CD4-positive, alpha-beta T cell treated with Interferon gamma for 1 hour (primary cell): ENCODE measurements around the gene TAS2R30.

ENCODE experiments used
- DNase-seq: peaks from one replicate; pipeline ENCODE4 v3.0.0-alpha.2; 2020

Gene TAS2R30, protein sequence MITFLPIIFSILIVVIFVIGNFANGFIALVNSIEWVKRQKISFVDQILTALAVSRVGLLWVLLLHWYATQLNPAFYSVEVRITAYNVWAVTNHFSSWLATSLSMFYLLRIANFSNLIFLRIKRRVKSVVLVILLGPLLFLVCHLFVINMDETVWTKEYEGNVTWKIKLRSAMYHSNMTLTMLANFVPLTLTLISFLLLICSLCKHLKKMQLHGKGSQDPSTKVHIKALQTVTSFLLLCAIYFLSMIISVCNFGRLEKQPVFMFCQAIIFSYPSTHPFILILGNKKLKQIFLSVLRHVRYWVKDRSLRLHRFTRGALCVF

DNA sequence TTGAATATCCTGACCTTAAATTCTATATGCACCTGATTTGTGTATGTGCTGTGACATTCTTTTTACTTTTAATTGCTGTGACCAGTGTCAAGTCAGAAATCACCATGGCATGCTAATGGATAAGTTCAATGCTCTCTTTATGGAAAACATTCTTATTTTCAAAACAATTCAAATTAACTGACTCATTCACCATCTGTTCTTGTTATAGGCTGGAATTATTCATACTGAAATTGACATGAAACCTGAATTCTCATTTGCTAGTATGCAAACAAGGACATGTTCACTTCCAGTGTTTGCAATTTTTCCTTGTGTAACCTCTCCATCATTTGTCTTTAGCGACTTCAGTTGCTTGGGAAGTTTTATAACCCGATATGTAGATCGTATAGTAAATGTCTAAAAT is at the start of gene TAS2R30:
TAS2R30 (minus strand) TSS at position 340 of the 400 bp plus-strand sequence. CDS start 400 bp downstream, outside the sequence.
- no peak for DNase-seq

DNA sequence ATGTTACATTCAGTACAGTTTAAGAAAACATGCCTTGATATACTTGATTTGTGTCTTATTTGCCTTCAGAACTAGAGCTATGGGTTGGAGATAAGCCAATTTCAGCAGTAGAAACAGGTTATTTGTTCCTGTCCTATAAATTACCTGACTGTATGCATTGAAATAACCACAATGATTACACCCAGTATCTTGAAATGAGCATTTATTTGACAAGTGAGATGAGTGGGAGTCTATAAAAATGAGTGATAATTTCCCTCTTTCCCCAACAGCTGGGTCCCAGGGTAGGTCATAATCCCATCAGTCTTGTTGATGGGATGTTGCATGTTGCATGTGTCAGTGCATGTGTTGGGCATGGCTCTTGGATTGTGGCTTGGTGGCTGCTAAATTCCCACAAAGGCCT is 48.6 kb upstream of the TAS2R30 start:
- DNase-seq, result no peak

DNA sequence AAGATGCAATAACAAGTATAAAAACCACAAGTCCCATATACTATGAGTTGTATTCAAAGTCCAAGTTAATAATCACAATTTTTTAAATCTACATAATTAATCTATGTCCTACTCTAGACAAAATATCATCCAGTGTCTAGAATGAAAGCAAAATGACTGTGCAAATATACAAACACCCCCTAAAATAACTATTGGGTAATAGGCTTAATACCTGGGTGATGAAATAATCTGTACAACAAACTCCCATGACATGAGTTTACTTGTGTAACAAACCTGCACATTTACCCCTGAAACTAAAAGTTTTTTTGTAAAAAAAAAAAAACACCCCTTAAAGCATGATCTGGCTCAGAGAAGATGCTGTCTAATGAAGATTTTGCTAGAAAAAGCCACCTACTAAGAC is 48.1 kb upstream of the TAS2R30 start:
- no peak for DNase-seq

DNA sequence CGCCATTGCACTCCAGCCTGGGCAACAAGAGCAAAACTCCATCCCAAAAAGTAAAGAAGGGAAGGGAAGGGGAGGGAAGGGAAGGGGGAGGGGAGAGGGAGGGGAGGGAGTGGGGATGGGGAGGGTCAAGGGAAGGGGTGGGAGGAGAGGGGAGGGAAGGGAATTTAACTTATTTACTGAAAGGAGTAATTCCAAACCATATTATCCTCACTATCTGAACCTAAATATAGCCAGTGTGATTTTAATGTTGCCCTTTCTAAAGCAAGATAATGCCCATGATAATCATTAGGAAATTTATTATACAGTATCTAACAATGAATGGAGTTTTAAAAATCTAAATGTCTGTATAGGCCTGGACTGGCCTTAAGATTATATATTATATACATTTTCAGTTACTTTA is 43.8 kb upstream of the TAS2R30 start:
- no peak for DNase-seq

DNA sequence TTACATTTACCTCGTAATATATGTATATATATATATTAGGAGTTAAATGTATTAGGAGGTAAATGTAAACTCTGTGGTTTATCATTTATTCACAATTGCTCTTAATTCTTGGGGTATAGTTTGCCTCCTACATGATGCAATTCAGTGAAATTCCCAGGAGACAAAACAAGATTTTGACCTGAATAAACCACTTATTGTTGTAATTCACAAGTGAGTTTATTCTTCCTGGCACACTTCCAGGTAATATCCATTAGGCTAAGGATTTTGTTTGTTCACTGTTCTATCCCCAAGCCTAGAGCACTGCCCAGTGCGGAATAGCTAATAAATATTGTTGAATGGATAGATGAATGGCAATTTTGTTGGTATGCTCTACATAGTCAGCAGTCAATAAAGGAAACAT is 39.6 kb upstream of the TAS2R30 start:
- no peak for DNase-seq

DNA sequence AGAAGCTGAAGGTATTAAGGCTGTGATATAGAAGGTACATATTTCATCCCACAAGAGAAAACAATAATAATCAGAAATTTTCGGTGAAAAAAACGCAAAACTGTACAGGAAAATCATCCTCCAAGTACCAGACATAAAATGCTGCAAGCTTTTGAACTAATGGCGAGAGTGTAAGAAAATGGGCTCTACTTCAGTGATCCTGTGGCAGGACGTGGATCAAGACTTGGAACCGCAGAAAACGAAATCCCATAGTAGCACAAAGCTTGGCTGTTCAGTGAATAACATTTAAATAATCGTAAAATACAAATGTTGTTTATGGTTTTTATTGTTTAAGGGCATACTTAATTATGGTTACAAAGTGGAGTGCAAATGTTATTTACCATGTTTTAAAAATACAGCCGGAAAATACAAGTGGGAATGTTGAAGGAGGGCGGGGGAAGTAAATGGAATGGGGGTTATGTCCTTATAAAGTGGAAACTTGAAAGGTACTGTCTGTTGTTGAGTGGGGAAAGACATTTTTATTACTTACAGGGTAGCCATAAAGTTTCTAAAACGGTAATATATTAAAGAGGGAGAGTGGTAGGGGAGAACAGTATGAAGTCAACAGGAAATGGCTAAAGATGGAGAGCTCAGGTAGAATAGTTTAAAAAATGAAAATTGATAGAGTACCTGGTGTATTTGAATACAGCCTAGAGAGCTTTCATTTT is 37.7 kb upstream of the TAS2R30 start:
- no peak for DNase-seq

DNA sequence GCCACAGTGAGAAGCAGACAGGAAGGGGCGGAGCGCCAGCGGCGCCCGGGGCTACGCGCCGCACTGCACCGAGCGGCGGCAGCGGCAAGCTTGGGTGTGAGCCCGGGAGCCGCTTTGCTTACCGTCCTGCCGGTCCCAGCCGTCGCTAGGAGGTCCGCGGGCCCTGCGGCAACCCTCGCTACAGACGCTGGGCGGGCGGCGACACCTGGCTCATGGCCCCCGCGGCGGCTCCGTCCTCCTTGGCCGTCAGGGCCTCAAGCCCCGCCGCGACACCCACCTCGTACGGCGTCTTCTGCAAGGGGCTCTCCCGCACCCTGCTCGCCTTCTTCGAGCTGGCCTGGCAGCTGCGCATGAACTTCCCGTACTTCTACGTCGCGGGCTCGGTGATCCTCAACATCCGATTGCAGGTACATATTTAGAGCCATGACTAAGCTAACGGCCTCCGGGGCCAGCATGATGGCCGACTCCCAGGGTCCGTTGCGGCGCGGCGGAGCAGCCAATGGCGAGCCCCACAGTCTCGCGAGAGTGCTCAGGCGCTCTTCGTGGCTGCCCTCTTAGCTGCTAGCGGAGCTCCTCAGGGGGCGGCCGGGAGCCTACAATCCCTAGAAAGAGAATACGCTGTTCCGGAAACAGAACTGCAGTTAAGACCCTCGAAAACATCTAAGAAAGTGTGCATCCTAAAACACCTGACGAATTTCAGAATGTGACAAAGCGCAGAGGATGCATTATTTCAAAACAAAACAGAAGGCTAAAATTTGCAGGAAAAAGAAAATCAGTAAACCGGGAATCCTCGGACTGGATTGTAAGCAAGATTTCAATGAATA is 36.9 kb upstream of the TAS2R30 start, which contains the start of gene SMIM10L1:
SMIM10L1 (plus strand) TSS at position 50 of the 824 bp plus-strand sequence; CDS start at position 213, 163 bp downstream.
- DNase-seq, result peak; percentile 90

DNA sequence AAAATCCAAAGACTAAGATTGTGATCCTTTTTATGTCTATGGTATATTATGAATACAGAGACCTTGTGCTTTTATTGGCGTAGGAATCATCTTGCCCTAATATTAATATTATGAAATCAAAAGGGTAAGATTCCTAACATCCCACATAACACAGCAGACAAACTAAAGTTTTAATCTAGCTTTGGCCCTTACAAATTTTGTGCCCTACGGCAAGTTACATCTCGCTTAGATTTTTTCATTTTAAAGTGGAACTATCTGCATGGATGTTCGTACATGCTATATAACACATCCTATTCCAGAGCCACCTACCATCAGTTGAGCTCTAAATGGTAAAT is 36.3 kb upstream of the TAS2R30 start:
- DNase-seq, result no peak

DNA sequence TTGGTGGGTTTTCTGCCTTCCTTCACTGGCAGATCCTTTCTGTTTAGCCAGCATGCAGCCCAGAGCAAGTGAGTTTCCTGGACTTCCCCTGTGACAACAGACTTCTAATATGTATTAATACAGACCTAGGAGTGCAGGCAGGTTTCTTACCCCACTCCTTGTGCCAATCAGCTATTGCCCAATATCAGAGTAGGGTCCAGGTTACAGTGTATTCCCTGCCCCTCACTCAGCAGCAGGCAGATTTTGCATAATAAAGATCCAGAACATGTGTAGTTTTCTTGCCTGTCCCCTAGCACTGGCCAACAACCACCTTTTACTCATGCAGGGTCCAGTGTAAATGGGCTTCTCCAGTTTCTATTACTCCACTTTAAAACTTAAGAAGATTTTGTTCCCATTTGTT is 31.9 kb upstream of the TAS2R30 start:
- no peak for DNase-seq

DNA sequence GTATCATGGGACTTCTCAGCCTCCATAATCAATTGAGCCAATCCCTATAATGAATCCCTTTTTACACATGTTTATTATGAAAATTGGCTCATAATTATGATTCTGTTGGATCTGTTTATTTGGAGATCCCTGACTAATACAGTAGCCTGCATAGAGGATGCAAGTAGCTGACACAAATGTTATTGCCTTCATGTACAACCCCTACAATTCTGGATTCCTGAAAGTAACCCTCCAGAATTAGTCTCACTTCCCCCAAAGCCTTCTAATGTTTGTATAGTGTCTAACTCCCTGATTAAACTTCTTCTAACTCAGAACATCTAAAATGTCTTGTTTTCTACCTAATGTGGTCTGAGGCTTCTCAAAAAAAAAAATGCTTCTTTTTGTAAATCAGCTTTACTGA is 29.9 kb upstream of the TAS2R30 start:
- DNase-seq, result no peak

DNA sequence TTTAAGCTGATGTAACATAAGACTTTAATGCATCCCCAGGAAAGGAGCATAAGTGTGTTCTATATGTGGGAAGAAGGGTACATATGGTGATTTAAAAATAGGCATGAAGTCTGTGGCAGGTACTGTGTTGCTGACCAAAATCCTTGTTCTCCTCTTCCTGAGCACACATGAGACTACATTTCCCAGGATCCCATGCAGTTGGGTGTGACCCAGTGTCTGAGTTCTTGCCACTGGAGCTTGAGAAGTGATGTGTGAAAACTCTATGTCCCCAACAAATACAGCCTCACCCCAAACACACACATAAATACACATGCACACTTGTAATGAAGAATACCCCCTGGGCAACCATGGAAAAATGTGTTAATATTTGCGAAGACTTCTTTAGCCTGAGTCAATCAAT is 28.1 kb upstream of the TAS2R30 start:
- no peak for DNase-seq

DNA sequence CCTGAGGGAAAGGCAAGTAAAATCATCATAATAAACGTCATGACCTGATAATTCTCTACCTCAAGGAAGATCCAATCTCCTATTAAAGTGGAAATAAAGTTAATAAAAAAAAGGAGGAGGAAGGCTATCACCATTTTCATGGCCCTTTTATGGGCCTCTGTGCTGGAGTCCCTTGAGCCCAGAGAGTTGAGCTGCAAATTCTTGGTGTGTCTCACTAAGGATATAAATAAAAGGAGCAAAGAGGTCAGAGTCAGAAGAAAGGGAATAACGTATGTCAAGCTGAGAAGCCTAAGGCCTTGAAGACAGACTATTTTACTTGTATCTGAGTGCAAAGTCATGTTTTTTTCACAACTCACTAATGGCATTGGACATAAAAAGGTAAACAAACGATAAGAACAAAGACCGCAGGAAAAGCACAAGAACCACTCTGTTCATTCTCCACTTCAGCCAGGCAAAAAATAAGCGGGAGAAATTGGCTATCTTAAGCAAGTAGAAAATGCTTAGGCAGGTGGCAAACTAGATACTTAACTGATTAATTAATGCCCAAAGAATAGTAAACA is 24.5 kb upstream of the TAS2R30 start:
- no peak for DNase-seq

DNA sequence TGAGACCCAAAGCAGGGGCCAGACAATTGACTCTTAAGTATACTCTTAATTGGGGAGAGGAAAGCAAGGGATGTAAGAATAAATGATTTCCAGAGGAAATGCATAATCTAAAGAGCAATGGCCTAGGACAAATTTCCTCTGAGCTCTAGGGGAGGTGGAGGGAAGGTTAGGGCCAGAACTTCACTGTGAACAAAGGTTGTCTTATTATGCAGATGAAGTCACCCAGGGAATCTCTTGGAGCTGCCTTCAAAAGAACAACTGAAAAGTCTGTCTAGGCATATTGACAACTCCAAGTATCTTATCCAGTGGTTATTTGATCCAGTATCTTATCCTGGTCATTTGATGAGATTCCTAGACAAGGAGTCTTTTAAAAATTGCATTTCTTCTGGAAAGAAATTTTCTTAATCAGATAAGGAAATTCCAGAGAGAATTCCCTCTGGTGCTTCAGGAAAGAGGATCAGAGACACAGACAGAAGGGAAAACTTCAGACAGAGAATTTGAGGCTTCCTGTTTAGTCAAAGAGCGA is 20.0 kb upstream of the TAS2R30 start:
- no peak for DNase-seq

DNA sequence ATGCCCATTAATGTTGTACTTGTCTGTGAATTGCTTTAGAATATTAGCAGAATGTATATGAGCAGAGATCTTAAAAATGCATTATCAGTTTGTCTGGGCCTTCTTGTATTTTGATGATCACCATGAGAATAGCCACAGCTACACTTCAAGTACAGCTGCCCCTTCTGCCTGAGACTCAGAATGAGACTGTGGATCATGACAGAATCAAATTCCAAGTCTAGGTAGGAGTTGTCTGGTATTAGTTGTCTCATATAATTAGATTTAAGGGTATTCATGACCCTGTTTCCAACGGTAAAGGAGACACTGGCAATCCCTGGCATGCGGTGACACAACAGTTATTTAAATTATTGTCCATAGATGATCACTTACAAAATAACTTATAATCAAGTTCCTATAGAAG is 18.3 kb upstream of the TAS2R30 start:
- DNase-seq, result no peak

DNA sequence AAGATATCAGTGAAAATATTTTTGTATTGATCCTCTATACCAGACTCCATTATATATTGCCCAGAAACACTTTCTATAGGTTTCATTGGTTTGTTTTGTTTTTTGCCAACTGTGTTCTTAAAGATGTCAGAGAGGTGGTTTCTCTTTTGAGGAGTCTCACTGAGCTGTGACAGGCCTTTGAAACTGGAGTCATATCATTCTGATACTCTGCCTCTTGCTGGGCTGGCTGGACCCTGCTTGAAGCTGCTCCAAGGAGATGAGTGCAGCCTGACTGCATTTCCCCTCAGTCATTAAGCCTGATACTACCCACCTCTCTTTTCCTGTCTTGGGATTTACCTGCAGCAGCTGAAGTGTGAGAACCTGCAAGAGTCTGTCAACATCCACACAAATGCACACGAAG is 16.4 kb upstream of the TAS2R30 start:
- no peak for DNase-seq

DNA sequence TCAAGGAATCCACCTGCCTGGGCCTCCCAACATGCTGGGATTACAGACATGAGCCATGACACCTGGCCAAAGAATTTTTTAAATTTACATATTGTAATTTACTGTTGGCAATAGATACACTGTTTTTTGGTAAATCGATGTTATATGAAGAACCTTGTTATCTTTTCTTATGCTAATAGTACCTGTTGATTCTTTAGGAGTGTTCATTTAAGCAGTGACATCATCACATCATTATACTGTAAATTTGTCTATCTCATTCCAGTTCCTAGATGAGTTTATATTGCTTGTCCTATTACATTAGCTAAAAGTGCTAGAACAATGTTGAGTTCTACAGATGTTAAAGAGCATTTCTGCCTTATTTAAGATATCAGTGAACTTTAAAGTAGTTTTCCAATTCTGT is 13.0 kb upstream of the TAS2R30 start:
- DNase-seq, result no peak

DNA sequence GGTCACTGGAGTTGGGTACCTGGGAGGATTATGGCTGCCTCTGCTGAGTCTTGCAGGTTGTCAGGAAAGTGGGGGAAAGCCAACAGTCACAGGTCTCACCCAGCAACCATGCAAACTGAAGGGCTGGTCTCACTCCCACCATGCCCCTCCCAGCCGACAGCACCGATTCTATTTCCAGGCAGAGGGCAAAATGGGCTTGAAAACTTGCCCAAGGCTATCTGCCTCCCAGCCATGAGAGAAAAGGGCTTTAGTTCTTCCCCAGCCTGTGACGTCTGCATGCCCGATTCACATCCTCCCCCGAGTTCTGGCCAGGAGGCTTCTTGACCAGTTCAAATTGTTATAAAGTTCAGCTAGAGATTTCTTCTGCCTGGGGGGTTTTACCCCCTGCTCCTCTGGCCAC is 9.9 kb upstream of the TAS2R30 start:
- DNase-seq, result no peak

DNA sequence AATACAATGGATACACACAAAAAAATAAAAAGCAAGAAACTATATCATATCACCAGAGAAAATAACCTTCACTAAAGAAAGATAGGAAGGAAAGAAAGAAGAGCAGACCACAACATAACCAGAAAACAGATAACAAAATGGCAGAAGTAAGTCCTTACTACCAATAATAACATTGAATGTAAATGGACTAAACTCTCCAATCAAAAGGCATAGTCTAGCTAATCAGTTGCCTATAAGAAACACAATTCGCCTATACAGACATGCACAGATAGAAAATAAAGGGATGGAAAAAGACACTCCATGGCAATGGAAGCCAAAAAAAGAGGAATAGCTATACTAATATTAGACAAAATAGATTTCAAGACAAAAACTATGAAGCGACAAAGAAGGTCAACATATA is 8.9 kb upstream of the TAS2R30 start:
- no peak for DNase-seq

DNA sequence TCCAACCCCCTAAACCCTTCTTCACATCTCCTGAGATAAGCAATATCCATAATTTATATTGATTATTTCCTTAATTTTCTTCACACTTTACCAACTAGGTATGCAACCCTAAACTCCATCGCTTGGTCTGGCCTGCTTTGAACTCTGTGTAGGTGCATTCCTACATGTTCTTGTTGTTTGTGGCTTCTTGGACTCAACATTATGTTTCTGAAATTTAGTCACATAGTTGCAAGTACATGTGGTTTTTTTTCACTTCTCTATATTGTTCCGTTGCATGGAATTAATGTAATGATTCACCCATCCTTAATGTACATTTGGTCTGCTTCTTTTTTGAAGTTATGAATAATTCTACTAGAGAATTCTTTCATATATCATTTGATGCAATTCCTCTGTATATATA is 1.6 kb upstream of the TAS2R30 start:
- no peak for DNase-seq

DNA sequence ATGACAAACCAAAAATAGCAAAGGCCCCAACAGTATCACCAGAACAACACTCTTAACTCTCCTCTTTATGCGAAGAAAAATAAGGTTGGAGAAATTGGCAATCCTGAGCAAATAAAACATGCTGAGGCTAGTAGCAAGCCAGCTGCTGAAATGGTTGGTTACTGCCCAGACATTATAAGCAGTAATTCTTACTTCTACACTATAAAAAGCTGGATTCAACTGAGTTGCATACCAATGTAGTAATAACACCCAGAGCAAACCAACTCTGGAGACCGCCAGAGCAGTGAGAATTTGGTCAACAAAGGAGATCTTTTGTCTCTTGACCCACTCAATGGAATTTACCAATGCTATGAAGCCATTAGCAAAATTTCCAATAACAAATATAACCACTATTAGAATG is 628 bp downstream of the TAS2R30 start:
- DNase-seq, result no peak

DNA sequence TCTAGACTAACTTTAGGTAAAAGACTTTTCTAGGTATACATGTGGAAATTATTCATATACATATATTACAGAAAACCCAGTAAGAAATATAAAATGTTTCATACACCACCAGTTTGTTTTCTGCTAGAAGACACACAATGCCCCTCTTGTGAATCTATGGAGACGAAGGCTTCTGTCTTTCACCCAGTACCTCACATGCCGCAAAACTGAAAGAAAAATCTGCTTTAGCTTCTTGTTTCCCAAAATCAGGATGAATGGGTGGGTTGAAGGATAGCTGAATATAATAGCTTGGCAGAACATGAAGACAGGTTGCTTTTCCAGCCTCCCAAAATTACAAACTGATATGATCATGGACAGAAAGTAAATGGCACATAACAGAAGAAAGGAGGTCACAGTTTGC is 1.3 kb downstream of the TAS2R30 start:
- DNase-seq, result no peak

DNA sequence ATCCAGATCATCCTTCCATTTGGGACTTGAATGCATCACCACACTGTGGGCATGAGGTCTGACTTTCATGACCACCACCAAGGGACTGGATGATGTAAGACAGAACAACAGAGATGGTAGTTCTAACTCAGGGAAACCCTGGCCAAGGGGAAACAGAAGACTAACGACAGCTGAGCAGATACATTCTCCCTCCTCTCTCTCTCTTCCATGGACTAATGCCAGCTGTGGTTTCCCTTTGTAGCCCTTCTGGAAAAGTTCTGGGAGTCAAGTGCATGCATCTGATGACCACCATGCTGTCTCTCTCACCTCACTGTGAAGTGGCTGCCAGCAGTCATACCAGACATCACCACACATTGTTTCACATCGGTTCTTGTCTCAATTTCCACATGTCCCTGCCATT is 3.4 kb downstream of the TAS2R30 start:
- DNase-seq, result no peak

DNA sequence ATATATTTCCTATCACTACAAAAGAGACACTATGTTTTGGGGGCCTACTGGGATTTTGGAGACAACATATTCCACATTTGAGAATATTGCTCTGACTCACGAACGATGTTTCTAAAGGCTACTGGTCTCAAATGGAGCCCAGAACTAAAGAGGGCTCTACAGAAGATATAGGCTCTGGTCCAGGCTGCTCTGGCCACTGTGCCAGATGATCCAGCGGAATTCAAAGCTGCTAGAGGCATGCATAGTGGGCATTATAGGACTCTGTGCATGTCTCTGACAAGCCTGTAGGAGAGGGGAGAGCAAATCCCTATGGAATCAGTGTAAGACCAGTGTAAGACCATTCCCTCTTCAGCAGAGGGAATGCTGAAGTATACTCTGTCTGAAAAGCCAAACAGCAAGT is 4.1 kb downstream of the TAS2R30 start:
- no peak for DNase-seq
